HepG2 (cell line): ENCODE data around the gene AGK. TPM values are rescaled to one million over a fixed set of nuclear protein-coding genes. Genes with fewer than 3 reads are reported as not detected.

Experiments used
- ATAC-seq: fragments of 200-7000 bp; cut with Tn5 transposase; 3 replicates; pipeline ENCODE4 v1.9.1; 2020; ENCODE audit warnings: mild to moderate bottlenecking, moderate library complexity
- BruUV-seq: library from RNA; stranded (reverse); fragments of 400-500 nt; replicated peaks from 2 replicates; lab custom pipeline; 2021; lab: Mats Ljungman, UMichigan
- CTCF ChIA-PET: fragments of 300-600 bp; formaldehyde crosslinking; extraction: SDS; loops from one replicate; lab custom pipeline; 2021; ENCODE audit warnings: low total read pairs, inconsistent platforms, low intra/inter-chr PET ratio; lab: Yijun Ruan, JAX
- POLR2A ChIA-PET: fragments of 350-600 bp; sonication (Branson Sonifier 250); formaldehyde crosslinking; loops from one replicate; lab custom pipeline; 2020; ENCODE audit warnings: antibody characterized with exemption, inconsistent platforms; lab: Yijun Ruan, JAX
- DNase-seq: peaks from one replicate; pipeline ENCODE4 v3.0.0-alpha.2; 2015; ENCODE audit warnings: low spot score
- FAIRE-seq: peaks from 3 replicates; lab custom pipeline; 2011; peaks lifted over from hg19 to GRCh38; lab: Jason Lieb, UNC
- H2AFZ ChIP-seq: one replicate; pipeline ENCODE4 v1.6.1; 2011; ENCODE audit warnings: low read length, inconsistent platforms
- H3K27ac ChIP-seq: fragments of 300-600 bp; 3 replicates; pipeline ENCODE4 v1.8.0; 2011; ENCODE audit warnings: mixed run types, mild to moderate bottlenecking, mixed read lengths, low read length, inconsistent platforms; ENCODE audit not compliant: insufficient read depth; ENCODE audit errors: extremely low read length
- H3K27me3 ChIP-seq, 2 experiments: fragments of 200-600 bp in 1 of 2; 2 replicates in 1 of 2; 3 replicates in 1 of 2; pipeline versions ENCODE4 v1.6.0 to v1.8.0; 2011; ENCODE audit warnings: low read length in 2 of 2, mild to moderate bottlenecking in 2 of 2, moderate library complexity in 2 of 2, inconsistent platforms in 1 of 2; ENCODE audit not compliant: insufficient read depth in 2 of 2, control insufficient read depth in 1 of 2
- H3K36me3 ChIP-seq, 2 experiments: fragments of 200-600 bp in 1 of 2; replicated peaks in 1 of 2; 2 replicates in 1 of 2; 3 replicates in 1 of 2; pipeline versions ENCODE4 v1.5.1 to v1.8.0; 2011; ENCODE audit warnings: low read length in 2 of 2, inconsistent platforms in 1 of 2; ENCODE audit not compliant: insufficient read depth in 2 of 2, control insufficient read depth in 1 of 2
- H3K4me1 ChIP-seq: 2 replicates; pipeline ENCODE4 v1.5.1; 2012; ENCODE audit warnings: low read length, inconsistent platforms; ENCODE audit not compliant: insufficient read depth
- H3K4me2 ChIP-seq: 2 replicates; pipeline ENCODE4 v1.6.0; 2011; ENCODE audit warnings: low read depth, low read length, inconsistent platforms
- H3K4me3 ChIP-seq, 3 experiments: fragments of 200-600 bp in 1 of 3; sonication (generic), shearing (Covaris generic) in 1 of 3; replicated peaks in 1 of 3; 2 replicates each; pipeline ENCODE4 v1.5.1; 2011 to 2016; ENCODE audit warnings: low read length in 3 of 3, inconsistent platforms in 2 of 3, low read depth in 2 of 3, mild to moderate bottlenecking in 2 of 3, control low read depth in 1 of 3, mixed read lengths in 1 of 3; ENCODE audit not compliant: insufficient read depth in 1 of 3
- H3K79me2 ChIP-seq: one replicate; pipeline ENCODE4 v1.6.1; 2011; ENCODE audit warnings: low read length, inconsistent platforms; ENCODE audit not compliant: insufficient read depth
- H3K9ac ChIP-seq: 2 replicates; pipeline ENCODE4 v1.6.0; 2011; ENCODE audit warnings: mild to moderate bottlenecking, low read depth, low read length, inconsistent platforms; ENCODE audit not compliant: insufficient read depth
- H3K9me3 ChIP-seq: 2 replicates; pipeline ENCODE4 v1.5.1; 2012; ENCODE audit warnings: mild to moderate bottlenecking, low read length
- H4K20me1 ChIP-seq: 2 replicates; pipeline ENCODE4 v1.6.0; 2011; ENCODE audit warnings: inconsistent platforms, mild to moderate bottlenecking, low read length, moderate library complexity; ENCODE audit not compliant: insufficient read depth
- HOXA7 ChIP-seq: sonication (generic); formaldehyde crosslinking; IDR thresholded peaks from 2 replicates; pipeline ENCODE4 v1.8.1; 2022; ENCODE audit warnings: mild to moderate bottlenecking, missing genetic modification reagents, moderate library complexity
- NCOR1 ChIP-seq: fragments of 200-600 bp; sonication (generic); IDR thresholded peaks from 2 replicates; pipeline ENCODE4 v1.7.0; 2017; ENCODE audit warnings: antibody characterized with exemption, low read length, borderline replicate concordance
- NFRKB ChIP-seq: fragments of 450-650 bp; IDR thresholded peaks from 2 replicates; pipeline ENCODE4 v1.6.1; 2017
- WIZ ChIP-seq: sonication (generic); formaldehyde crosslinking; IDR thresholded peaks from 2 replicates; pipeline ENCODE4 v1.5.1; 2020; ENCODE audit warnings: mild to moderate bottlenecking, missing genetic modification reagents
- ZNF274 ChIP-seq: sonication (generic); formaldehyde crosslinking; IDR thresholded peaks from 2 replicates; pipeline ENCODE4 v1.5.1; 2020; ENCODE audit warnings: mild to moderate bottlenecking, missing genetic modification reagents
- ZNF44 ChIP-seq: sonication (generic); formaldehyde crosslinking; IDR thresholded peaks from 2 replicates; pipeline ENCODE4 v1.5.1; 2020; ENCODE audit warnings: mild to moderate bottlenecking, missing genetic modification reagents
- ZNF747 ChIP-seq: sonication (generic); formaldehyde crosslinking; IDR thresholded peaks from 2 replicates; pipeline ENCODE4 v1.8.1; 2023; ENCODE audit warnings: missing genetic modification reagents, mild to moderate bottlenecking, borderline replicate concordance
- WGBS: methylation state at CpG from one replicate; pipeline ENCODE4 v1.1.6; 2017; ENCODE audit warnings: low lambda C conversion rate; 5-methylcytosine and 5-hydroxymethylcytosine counted together
- in situ Hi-C: cut with HindIII; loops from 2 replicates; pipeline ENCODE4 v1.10.0; 2017; ENCODE audit warnings: low pct_unique_long_range_greater_than_20kb; ENCODE audit not compliant: extremely low pct_ligation_motif_present
- intact Hi-C: fragments of 100-400 bp; cut with micrococcal nuclease; formaldehyde crosslinking; loops from one replicate; pipeline ENCODE4 v1.10.0; 2022; ENCODE audit not compliant: unreplicated experiment
- polyA plus RNA-seq, 8 experiments: library from polyadenylated mRNA; depleted of rRNA in 3 of 8; stranded (reverse) in 7 of 8; unstranded in 1 of 8; fragments of >200 nt; fragmentation: Illumina TruSeq in 4 of 8; extraction: Trizol in 4 of 8; gene quantifications; 2 replicates each; pipeline versions ENCODE4 v1.2.1 to v1.2.3, GENCODE V29; 2011 to 2016; ENCODE audit warnings: low read depth in 4 of 8, missing spikeins in 1 of 8, mixed read lengths in 1 of 8; ENCODE audit not compliant: insufficient read depth in 1 of 8
- total RNA-seq, 5 experiments: library from RNA; depleted of rRNA; stranded (reverse); fragments of >200 nt; fragmentation: Illumina TruSeq; extraction: Trizol; gene quantifications; 2 replicates each; pipeline ENCODE4 v1.2.3, GENCODE V29; 2016; ENCODE audit warnings: low read depth in 1 of 5
- TF ChIP-seq, protein P1 (sequence below): sonication (generic); formaldehyde crosslinking; IDR thresholded peaks from 2 replicates; pipeline ENCODE4 v1.5.1; 2020; ENCODE audit warnings: mild to moderate bottlenecking, missing genetic modification reagents, borderline replicate concordance
- TF ChIP-seq, protein P2 (sequence below): sonication (generic); formaldehyde crosslinking; IDR thresholded peaks from 2 replicates; pipeline ENCODE4 v1.8.1; 2023; ENCODE audit warnings: mild to moderate bottlenecking, missing genetic modification reagents, borderline replicate concordance

AGK gene
- total and polyA plus RNA-seq, 2 of the 13 experiments (the other 11 are each of a cell fraction or from before 2014, with no cell fraction given) = 23.7 to 30.1 TPM

DNA sequence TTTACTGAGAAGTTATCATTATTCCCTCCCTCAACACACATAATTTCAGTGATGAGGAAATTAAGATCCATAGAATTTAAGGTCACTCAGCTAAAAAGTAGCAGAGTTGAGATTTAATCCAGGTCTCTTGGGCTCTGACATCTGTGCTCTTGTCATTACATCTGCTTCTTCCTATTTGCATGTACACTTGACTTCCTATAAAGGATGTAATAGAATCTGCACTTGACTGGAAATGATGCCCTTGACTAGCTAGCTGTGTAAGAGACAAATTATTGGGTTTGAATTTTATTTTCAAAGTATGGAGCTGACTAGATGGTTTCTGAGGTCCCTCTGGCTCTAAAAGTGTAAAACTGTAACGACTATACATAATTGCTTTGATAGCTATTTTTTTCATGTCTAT lies 59.5 kb downstream of the AGK start:
- H3K27ac ChIP-seq = no peak overlapping the region
- in situ Hi-C loops (no loop called here), intact Hi-C loops (no loop called here)
- H3K4me2 ChIP-seq = no peak overlapping the region
- no peak overlapping the region for H3K4me3 ChIP-seq
- WGBS = 95% methylated on average over 1 of the region's 1 CpG
- no peaks in the 10 kb centered on the region for H3K4me1 ChIP-seq
- H3K9me3 ChIP-seq = no peaks in the 10 kb centered on the region
- H3K36me3 ChIP-seq = peaks cover 0 to 5% of the 10 kb centered on the region in 2 experiments; a peak in 3 of 5 replicates
- DNase-seq (no peak), ATAC-seq (no peak), FAIRE-seq (no peak)
- no peaks in the 10 kb centered on the region for H3K79me2 ChIP-seq
- no peaks in the 10 kb centered on the region for H3K27me3 ChIP-seq
- no peak overlapping the region for H3K9ac ChIP-seq
- POLR2A ChIA-PET = no interaction called here
- TF ChIP-seq HOXA7 (CRISPR knock-in tag) = no peak
- TF ChIP-seq, protein P1, sequence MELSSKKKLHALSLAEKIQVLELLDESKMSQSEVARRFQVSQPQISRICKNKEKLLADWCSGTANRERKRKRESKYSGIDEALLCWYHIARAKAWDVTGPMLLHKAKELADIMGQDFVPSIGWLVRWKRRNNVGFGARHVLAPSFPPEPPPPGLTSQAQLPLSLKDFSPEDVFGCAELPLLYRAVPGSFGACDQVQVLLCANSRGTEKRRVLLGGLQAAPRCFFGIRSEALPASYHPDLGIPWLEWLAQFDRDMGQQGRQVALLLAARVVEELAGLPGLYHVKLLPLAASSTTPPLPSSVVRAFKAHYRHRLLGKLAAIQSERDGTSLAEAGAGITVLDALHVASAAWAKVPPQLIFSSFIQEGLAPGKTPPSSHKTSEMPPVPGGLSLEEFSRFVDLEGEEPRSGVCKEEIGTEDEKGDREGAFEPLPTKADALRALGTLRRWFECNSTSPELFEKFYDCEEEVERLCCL = no peak
- BruUV-seq = no TSS peak
- H2AFZ ChIP-seq = no peak overlapping the region
- CTCF ChIA-PET = no interaction called here
- H4K20me1 ChIP-seq = no peaks in the 10 kb centered on the region

DNA sequence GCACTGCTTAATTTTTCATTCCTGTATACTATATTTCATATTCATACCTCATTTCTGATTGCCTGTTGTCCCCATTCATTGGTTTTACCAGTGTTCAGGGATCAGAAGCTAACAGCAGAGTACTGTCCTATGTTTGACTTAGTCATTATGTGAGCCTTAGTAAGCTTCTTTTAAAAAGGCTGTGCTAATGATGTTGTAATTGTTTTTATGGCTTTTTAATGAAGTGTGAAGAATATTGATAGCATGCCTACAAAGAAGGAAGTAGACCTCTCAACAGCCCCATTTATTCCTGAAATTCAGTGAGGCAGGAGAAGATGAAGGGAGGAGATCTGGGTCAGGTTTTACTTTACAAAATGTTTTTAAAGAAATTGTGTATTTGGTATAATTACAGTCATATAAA lies 61.7 kb downstream of the AGK start:
- Histone ChIP-seq H3K9me3 (no peaks in the 10 kb centered on the region), H3K36me3 (peaks cover 0 to 5% of the 10 kb centered on the region in 2 experiments; a peak in 3 of 5 replicates), H3K9ac (no peak overlapping the region), H3K4me3 (no peak overlapping the region), H3K4me1 (no peaks in the 10 kb centered on the region), H3K27ac (no peak overlapping the region), H4K20me1 (no peaks in the 10 kb centered on the region), H2AFZ (no peak overlapping the region), H3K4me2 (no peak overlapping the region), H3K79me2 (no peaks in the 10 kb centered on the region), H3K27me3 (no peaks in the 10 kb centered on the region)
- FAIRE-seq (no peak), DNase-seq (no peak), ATAC-seq (no peak)
- in situ Hi-C loops (no loop called here), intact Hi-C loops (no loop called here)
- ChIA-PET CTCF (no interaction called here), POLR2A (no interaction called here)
- TF ChIP-seq NFRKB = no peak
- TF ChIP-seq NCOR1 = no peak
- TF ChIP-seq WIZ (CRISPR knock-in tag) = no peak
- no peak for TF ChIP-seq ZNF44 (CRISPR knock-in tag)
- TF ChIP-seq ZNF747 (CRISPR knock-in tag) = no peak
- no peak for TF ChIP-seq ZNF274
- TF ChIP-seq, protein P2, sequence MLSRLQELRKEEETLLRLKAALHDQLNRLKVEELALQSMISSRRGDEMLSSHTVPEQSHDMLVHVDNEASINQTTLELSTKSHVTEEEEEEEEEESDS (CRISPR knock-in tag) = no peak
- BruUV-seq = no TSS peak
